NAMALWA (cell line): ENCODE results near the gene EBF3.

Experiments
- DNase-seq: peaks from one replicate; pipeline ENCODE4 v3.0.0-alpha.2; 2015; ENCODE audit warnings: low spot score

The EBF3 gene, protein sequence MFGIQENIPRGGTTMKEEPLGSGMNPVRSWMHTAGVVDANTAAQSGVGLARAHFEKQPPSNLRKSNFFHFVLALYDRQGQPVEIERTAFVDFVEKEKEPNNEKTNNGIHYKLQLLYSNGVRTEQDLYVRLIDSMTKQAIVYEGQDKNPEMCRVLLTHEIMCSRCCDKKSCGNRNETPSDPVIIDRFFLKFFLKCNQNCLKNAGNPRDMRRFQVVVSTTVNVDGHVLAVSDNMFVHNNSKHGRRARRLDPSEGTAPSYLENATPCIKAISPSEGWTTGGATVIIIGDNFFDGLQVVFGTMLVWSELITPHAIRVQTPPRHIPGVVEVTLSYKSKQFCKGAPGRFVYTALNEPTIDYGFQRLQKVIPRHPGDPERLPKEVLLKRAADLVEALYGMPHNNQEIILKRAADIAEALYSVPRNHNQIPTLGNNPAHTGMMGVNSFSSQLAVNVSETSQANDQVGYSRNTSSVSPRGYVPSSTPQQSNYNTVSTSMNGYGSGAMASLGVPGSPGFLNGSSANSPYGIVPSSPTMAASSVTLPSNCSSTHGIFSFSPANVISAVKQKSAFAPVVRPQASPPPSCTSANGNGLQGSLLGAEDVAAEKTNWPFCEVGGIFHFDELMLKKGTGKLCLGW

DNA sequence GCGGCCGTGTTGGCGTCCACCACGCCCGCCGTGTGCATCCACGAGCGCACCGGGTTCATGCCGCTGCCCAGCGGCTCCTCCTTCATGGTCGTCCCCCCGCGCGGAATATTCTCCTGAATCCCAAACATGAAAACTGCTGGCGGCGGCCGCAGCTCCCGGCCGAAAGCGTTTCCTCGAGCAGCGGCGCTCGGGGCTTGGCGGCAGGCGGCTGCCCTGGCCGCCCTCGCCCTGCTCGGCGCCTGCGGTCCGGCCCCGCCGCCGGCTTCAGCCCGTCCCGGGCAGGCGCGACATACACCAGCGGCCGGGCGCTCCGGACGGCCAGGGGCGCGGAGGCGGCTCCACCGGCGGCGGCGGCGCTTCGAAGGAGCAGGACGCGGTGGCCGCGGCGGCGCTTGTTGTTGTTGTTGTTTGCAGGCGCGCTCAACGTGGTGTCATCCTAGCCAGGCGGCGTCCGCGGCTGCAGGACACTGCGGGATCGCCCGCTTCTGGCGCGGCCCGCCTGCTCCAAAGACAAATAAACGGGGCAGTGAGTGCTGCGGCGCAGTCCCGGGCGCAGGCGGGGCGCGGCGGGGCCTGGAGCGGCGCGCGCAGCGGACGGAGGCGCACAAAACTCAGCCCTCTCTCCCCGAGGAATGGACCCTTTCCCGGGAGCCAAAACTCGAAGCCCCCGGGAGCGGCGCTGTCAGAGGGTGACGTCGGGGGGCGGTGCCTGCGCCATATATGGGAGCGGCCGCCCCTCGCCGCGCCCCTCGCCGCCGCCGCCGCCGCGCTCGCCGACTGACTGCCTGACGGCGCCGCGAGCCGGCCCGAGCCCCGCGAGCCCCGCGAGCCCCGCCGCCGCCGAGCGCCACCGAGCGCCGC lies at the start of gene EBF3:
EBF3 (minus strand) TSS at position 634 of the 861 bp plus-strand sequence; CDS start at position 128, 506 bp downstream.
- no peak for DNase-seq

DNA sequence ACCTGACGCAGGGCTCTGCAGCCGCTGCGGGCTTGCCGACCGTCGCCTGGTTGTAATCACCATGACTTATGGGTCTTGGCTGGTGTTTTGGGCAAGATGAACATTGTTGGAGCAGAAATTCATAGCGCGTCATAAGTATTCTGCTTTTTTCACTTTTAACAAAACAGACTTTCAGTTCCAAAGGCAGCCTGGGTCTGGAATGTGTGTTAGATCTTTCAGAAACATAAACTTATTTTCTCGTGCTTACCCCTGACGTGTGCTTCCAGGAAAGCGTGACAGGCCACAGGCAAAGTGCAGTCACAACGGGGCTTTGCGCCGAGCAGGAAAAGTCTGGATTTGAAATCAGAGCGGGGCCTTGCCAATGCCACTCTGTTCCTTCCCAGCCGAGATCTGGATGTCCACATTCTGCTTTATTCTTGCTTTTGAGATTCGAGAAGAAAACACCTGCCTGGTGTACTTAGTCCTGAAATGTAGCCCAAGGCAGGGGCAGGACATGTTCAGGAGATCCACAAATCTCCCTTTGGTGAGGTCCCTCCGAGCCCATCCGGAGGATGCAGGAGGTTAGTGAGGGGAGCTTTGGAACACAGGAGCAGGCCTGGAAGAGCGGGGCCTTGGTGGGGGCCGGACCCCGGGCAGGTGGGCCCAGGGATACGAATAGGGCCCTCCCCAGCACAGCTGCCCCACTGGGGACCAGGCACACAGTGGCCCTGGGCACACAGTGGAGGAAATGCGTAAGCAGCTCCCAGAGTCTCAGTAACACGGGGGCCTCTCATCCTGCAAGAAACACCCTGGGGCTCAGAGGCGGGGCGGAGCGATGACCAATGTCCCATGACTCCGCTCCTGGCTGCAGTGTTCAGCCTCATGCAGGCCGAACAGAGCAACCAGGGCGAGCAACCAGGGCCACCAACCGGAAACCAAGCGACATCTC lies 49.5 kb upstream of the EBF3 start:
- no peak for DNase-seq

DNA sequence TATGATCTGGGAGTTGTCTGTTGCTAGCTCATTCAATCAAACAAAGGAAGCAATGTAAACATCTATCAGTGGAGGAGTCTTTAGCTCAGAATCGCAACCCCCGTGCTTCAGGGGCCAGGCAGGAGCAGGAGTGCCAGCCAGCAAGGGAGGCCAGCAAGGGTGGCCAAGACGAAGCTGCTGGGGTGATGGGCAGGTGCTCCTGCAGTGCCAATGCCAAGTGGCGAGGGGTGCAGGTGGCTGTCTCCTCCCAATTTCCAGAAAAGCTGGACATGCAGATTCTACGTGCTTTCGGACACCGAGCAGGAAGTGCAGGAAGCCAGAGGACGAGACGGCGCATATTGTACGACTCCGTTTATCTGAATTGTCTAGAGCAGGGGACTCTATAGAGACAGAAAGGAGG lies 48.1 kb upstream of the EBF3 start:
- no peak for DNase-seq

DNA sequence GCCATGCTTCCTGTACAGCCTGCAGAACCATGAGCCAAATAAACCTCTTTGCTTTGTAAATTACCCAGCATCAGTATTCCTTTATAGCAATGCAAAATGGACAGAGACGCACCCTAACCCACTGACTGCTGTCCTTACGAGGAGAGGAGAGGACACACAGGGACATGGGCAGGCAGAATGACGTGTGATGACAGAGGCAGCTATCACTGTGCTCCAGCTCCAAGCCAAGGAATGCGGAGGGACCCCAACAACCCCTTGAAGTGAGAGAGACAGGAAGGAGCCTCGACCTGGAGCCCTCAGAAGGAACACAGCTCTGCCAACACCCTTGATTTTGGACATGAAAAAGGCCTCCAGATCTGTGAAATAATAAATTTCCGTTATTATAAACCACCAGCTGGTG lies 46.6 kb upstream of the EBF3 start:
- no peak for DNase-seq

DNA sequence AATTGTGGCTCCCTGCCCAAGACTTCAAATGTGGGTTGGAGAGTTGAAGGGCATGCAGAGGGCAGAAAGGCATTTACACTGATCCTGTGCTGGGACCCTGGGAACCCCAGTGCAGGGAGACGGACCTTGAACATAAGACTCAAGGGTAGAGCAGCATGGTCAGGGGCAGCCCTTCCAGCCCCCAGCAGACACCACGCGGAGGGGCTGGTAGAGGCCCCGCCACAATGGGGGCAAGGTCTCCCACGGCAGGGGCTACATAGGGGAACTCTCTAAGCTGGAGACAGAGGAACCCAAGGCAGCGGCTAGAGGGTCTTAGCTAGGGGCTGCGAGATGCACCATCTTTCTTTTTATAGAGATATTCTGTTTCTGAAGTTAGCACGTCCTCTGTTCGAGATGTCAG lies 45.2 kb upstream of the EBF3 start:
- no peak for DNase-seq

DNA sequence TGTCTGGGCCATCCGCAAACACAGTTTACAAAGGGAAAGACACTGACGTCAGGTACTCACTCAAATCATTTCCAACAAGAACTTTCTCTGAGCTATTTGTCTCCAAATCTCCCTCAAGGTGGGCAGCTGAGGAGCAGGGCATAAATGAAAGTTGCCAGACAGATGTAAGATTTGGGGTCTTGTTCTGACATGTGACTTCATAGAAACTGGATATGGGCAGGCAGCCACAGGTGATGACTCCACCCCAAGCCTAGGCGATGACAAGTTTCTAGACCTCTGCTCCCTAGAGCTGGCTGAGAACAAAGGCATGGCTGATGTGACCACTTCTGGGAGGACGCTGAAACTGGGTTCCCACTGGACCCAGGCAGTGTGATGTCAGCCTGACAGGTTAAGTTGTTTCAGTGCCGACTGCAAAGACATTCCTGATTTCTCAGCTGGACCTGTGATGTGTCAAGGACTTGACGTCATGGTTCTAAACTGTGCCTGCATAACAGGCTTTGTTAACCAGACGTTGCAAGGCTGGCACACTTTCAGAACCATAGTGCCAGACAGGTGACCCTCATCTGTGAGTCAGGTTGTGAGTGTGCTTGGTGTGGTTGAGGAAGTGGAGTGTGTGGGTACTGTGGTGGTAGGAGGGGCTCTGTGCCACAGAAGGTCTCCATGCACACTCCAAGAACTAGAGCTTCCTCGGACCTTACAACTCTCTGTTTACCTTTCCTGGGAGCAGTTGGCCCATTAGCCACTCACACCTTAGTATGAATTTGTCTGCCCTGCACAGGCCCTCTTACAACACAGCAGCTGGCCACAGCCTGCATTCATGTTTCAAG lies 39.9 kb upstream of the EBF3 start:
- no peak for DNase-seq

DNA sequence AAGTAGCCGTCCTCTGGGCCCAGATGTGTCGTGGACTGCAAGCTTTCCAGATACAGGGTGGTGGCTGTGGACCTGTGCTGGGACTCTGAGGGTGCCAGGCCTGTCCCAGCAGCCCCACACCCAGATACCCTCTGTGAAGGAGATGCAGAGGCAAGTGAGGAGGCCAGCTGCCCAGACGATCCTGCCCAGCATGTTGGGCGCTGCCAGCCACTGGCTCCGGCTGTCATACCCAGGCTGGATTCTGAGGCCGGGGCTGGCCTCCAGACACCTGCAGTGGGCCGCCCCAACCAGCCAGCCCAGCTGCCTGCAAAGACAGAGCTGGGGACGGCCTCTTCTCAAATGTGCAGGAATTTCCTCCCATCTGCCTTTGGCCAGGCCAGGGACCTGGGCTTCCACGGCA lies 39.1 kb upstream of the EBF3 start:
- DNase-seq = no peak

DNA sequence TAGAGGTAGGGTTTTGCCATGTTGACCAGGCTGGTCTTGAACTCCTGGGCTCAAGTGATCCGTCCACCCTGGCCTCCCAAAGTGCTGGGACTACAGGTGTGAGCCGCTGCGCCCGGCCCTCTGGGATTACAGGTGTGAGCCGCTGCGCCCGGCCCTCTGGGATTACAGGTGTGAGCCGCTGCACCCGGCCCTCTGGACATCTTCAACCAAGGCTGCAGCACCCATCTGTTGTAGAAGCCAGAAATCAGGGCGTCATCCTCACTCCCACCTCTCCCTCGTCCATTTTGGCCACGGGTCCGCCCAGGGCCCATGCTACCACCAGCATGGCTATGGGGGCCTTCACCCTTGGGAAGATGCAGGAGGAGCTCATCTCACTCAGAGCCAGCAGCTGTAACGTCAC lies 38.5 kb upstream of the EBF3 start:
- no peak for DNase-seq

DNA sequence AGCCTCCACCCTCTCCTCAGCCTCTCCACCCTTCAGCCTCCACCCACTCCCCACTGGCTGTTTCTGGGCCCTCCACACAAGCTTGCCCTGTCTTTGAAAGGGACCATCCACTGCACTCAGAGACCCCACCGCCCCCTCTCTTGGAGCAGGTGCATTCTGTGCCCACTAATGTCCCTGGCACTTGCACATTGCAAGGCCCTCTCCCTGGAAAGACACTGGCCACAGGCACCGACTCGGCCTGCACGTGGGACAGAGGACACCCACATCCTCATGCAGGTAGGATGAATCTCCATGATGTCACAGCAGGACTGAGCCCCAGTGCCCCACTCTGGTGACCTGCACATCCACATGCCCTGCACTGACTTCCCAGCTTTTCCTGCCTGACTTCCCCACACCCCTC lies 36.8 kb upstream of the EBF3 start:
- no peak for DNase-seq

DNA sequence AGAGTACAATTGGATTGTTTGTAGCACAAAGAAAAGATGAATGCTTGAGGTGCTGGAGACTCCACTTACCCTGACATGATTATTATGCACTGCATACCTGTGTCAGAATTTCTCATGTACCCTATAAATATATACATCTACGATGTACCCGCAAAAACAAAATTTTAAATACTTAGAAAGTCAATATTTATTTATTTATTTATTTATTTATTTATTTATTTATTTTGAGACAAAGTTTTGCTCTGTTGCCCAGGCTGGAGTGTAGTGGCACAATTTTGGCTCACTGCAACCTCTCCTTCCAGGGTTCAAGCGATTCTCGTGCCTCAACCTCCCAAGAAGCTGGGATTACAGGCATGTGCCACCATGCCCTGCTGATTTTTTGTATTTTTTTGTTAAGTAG lies 35.1 kb upstream of the EBF3 start:
- no peak for DNase-seq

DNA sequence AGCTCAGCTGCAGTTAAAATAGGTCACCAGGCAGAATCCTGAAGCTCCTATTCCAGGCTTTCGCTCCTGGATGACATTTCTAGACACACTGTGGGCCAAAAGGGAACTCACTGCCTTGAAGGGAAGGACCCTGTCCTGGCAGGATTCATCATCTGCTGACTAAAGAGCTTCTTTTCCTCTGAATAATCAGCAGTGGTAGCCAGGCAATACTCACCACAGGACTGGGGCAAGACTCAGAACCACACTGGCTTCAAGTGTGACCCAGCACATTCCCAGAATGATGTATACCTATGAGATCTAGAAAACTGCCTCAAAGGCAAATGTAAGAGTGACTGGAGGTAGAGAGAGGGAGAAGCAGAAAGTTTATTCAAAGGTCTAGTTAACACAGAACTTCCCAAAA lies 29.5 kb upstream of the EBF3 start:
- DNase-seq = no peak

DNA sequence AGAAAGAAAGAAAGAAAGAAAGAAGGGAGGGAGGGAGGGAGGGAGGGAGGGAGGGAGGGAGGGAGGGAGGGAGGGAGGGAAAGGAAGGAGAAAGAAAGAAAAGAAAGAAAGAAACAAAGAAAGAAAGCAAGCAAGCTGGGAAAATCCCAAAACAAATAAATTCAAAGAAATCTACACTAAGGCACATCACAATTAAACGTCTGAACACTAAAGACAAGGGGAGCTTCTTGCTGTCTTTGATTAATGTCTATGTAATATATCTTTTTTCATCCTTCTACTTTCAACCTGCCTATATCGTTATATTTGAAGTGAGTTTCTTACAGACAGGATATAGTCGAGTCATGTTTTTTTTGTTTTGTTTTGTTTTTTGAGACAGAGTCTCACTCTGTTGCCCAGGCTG lies 28.3 kb upstream of the EBF3 start:
- DNase-seq = no peak

DNA sequence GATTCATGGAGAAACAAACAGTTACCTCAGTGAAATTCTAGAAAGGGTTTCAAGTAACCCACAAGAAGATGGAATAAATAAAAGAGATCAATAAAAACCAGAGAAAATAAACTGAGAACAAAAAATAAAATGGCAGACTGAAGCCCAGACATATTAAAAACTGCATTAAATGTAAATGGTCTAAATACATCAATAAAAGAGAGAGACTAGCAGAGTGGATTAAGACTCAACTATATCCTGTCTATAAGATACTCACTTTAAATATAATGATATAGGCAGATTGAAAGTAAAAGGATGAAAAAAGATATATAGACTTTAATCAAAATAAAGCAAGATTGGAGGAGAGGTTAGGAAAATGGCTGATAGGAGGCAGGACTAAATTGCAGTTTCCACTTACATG lies 18.8 kb upstream of the EBF3 start:
- DNase-seq = no peak

DNA sequence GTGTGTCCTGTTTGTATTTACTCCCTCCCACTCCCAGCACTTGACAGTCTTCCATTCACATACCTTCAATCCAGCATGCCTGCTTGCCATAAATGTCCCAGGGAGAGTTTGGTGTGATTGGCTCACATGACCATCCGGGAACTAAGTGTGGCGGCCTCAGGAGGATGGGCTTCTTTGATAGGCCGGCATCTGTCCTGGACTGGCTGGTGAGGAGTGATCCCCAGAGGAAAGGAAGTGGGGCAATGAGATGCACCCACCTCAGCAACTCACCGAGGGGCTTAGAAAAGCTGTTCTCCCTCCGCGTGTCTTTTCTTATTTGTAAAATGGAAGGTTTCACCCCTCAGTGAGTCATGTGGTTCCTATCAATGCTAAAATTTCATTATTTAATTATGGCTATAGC lies 14.9 kb upstream of the EBF3 start:
- DNase-seq = no peak

DNA sequence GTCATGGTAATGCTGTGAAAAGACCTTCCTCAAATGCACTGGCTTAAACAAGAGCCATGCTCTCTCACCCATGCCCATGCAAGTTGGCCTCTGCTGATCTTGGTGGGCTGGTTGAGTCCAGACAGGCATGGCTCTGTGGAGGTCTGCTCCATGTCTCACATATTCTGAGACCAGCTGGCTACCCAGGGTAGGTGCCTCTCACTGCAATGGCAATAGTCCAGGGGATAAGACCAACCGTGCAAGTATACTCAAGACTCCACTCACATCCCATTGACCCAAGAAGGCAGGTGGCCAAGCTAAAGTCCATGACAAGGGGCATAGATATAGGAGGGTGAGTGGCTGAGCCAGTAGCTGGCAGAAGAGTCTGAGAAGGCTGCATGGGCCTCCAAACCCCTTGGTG lies 14.2 kb upstream of the EBF3 start:
- no peak for DNase-seq

DNA sequence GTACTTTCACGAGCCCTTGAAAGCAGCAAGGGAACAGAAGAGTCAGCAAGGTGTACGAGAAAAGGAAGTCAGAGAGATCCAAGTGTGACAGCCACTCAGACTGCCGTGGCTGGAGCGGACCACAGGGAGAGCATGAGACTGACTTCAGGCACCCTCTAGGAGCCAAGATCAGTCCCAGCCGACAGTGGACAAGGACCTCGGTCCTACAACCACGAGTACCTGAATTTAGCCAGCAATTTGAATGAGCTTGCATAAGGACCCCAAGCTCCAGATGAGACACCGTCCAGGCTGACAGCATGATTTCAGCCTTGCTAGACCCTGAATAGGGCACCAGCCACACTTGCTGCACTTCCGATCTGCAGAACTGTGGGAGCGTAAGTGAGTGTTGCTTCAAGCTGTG lies 13.7 kb upstream of the EBF3 start:
- no peak for DNase-seq

DNA sequence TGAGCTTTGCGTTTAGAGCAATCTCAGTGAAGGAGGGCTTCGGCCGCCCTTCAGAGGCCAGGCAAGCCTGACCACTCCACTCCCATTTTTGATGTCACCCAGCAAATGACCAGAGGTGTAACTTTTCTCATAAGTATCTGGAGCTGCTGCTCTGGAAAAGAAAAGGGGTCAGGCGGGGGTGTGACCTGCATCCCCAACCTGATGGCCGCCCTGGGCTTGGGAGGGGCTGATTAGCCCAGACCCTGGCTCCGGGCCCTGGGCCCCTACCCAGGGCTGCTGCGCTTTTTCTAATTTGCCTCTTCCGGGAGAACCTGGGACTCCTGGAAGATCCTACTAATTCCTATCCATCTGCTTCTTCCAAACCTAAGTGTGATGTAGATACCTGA lies 9.6 kb upstream of the EBF3 start:
- no peak for DNase-seq

DNA sequence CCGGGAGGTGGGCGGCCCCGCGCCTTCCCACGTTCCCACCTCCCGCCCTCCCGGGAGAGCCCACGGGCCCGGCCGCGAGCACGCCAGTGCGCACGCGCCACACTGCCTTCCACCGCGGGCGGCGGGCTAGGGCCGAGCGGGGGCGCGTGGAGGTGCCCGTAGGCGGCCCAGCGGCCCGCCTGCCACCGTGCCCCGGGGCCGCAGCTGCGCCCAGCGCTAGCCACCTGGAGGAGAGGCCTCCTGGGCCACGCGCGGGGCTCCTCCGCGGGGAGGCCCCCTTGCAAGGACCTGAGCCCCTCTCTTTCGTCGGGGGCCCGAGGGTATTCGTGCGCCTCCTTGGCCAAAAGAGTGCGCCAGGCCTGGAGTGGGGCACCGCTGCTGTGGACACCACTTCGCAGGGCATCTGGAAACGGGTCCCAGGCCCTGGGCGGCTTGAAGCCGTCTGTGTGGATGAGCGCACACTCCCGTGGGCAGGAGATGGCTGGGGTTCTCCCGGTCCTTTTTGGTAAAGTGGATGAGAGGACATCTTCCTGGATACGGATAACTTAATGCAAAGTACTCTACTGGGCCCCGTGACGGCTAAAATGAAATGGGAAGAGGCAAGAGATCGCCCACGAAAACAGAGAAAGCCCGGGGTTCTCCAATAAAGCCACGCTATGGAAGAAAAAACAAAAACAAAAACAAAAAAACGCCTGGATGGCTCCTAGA lies 9.0 kb upstream of the EBF3 start:
- no peak for DNase-seq

DNA sequence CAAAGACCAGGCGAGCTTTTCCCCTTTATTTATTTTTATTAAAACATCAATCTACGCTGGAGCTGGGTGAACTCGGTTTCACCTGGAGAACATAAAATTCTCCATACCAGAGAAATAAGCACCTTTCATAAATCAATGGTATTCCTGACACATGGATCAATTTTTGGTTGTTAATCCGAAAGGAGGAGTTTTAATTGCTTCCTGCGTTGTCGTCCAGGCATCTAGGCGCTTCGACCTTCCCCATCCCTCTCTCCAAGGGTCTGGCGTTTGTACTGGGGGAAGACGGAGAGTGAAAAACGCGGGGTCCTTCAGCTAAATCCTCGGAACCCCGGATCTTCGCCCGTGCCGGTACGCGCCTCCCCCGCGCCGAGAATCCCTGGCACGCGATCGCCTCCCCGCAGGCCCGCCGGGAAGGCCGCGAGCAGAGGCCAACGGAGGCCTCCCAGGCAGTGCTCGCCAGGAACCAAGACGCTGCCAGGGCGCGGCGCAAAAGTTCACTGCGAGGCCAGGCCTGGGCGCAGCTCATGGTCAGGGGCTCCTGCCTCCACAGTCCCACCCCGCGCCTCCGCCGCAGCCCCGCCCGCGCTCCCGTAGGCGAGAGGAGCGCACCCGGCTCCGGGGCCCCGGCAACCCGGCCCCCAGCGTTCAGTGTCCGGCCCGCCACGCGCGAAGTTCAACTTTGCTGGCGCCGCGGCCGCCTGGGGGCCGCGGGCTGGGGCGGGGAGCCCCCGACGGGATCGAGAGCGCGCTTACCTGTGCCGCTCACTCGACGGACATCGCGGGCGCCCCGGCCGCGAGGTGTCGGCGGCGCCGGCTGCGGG lies 8.3 kb upstream of the EBF3 start:
- no peak for DNase-seq
